Transverse colon (tissue), 4 donors: Measurements from ENCODE around the gene ERP27. TPM values are rescaled to one million over a fixed set of nuclear protein-coding genes. Genes with fewer than 3 reads are reported as not detected.

ENCODE experiments used
- DNase-seq: peaks from one replicate; pipeline ENCODE4 v3.0.0-alpha.2; 2019
- H3K27ac ChIP-seq, 4 donors: fragments of 200-600 bp; sonication (generic); 2 replicates each; pipeline ENCODE4 v1.5.1; 2016 to 2018; ENCODE audit warnings: inconsistent platforms in 4 of 4
- H3K27me3 ChIP-seq: fragments of 200-600 bp; sonication (generic); 2 replicates; pipeline ENCODE4 v1.5.1; 2017; ENCODE audit warnings: inconsistent platforms
- H3K36me3 ChIP-seq, 4 donors: fragments of 200-600 bp; sonication (generic); 2 replicates each; pipeline ENCODE4 v1.5.1; 2017 to 2019; ENCODE audit warnings: inconsistent platforms in 4 of 4
- H3K4me1 ChIP-seq, 4 donors: fragments of 200-600 bp; sonication (generic); 2 replicates each; pipeline ENCODE4 v1.5.1; 2017 to 2020; ENCODE audit warnings: inconsistent platforms in 4 of 4
- H3K4me3 ChIP-seq, 4 donors: fragments of 200-600 bp; sonication (generic); 1 replicate in 1 of 4; 2 replicates in 3 of 4; pipeline versions ENCODE4 v1.5.1 to v1.6.1; 2017 to 2019; ENCODE audit warnings: inconsistent platforms in 4 of 4
- H3K9me3 ChIP-seq, 2 donors: fragments of 200-600 bp; sonication (generic); 2 replicates each; pipeline ENCODE4 v1.5.1; 2017 to 2019; ENCODE audit warnings: inconsistent platforms in 2 of 2
- EP300 ChIP-seq: sonication (generic); formaldehyde crosslinking; IDR thresholded peaks from one replicate; pipeline ENCODE4 v1.6.1; 2017; ENCODE audit warnings: antibody characterized with exemption, low read depth
- POLR2A ChIP-seq: fragments of 450-650 bp; IDR thresholded peaks from one replicate; pipeline ENCODE4 v1.6.1; 2016; ENCODE audit warnings: antibody characterized with exemption, mild to moderate bottlenecking, moderate library complexity
- POLR2AphosphoS5 ChIP-seq, 3 donors: sonication (generic); formaldehyde crosslinking; IDR thresholded peaks; one replicate each; pipeline ENCODE4 v1.6.1; 2016; ENCODE audit warnings: antibody characterized with exemption in 3 of 3
- WGBS, 2 donors: methylation state at CpG; one replicate each; pipeline ENCODE4 v1.1.5; 2018; ENCODE audit warnings: low coverage in 1 of 2; 5-methylcytosine and 5-hydroxymethylcytosine counted together
- in situ Hi-C, 4 donors: fragments of 200-750 bp; cut with MboI; loops; one replicate each; pipeline versions ENCODE4 v1.15.0 to v1.15.1; 2017; ENCODE audit warnings: low sequenced_read_pairs in 3 of 4, low pct_ligation_motif_present in 1 of 4, low pct_unique_long_range_greater_than_20kb in 1 of 4
- intact Hi-C: fragments of 100-400 bp; cut with DNase I; formaldehyde crosslinking; loops from one replicate; pipeline ENCODE4 v1.15.1; 2023; ENCODE audit warnings: low total_unique reads
- total RNA-seq, 4 donors: library from RNA; depleted of rRNA; stranded (reverse); fragments of >200 nt; gene quantifications; one replicate each; pipeline ENCODE4 v1.1.0, GENCODE V29; 2016
- TF ChIP-seq, protein P1 (sequence below), 5 experiments: fragments of 200-600 bp in 3 of 5; fragments of 450-650 bp in 2 of 5; sonication (generic) in 3 of 5; IDR thresholded peaks; 1 replicate in 2 of 5; 2 replicates in 3 of 5; pipeline ENCODE4 v1.5.1; 2016 to 2017; ENCODE audit warnings: antibody characterized with exemption in 5 of 5, inconsistent platforms in 3 of 5, mild to moderate bottlenecking in 2 of 5, moderate library complexity in 1 of 5

ERP27 gene
- total RNA-seq, 4 donors from 2014 or later: 0.64 to 2.6 TPM; not detected in 2

GRCh38 chr12:14956024-14956891, 17.9 kb upstream of the ERP27 start:
- H3K4me3 ChIP-seq: no peak overlapping the region
- 57 to 62% methylated on average over 4 to 9 of the region's 9 CpGs for WGBS, 2 donors

GRCh38 chr12:14954269-14954668, 15.9 kb upstream of the ERP27 start:
- Histone ChIP-seq H3K27me3 (no peaks in the 10 kb centered on the region), H3K27ac (peak overlapping the region; percentile 72 to 78 (median 76)), H3K36me3 (no peaks in the 10 kb centered on the region), H3K9me3 (no peaks in the 10 kb centered on the region), H3K4me1 (peaks cover 12 to 58% (median 24%) of the 10 kb centered on the region in 4 donors), H3K4me3 (no peak overlapping the region)
- WGBS, 2 donors: 62 to 100% methylated on average over 1 to 4 of the region's 4 CpGs
- TF ChIP-seq, protein P1, sequence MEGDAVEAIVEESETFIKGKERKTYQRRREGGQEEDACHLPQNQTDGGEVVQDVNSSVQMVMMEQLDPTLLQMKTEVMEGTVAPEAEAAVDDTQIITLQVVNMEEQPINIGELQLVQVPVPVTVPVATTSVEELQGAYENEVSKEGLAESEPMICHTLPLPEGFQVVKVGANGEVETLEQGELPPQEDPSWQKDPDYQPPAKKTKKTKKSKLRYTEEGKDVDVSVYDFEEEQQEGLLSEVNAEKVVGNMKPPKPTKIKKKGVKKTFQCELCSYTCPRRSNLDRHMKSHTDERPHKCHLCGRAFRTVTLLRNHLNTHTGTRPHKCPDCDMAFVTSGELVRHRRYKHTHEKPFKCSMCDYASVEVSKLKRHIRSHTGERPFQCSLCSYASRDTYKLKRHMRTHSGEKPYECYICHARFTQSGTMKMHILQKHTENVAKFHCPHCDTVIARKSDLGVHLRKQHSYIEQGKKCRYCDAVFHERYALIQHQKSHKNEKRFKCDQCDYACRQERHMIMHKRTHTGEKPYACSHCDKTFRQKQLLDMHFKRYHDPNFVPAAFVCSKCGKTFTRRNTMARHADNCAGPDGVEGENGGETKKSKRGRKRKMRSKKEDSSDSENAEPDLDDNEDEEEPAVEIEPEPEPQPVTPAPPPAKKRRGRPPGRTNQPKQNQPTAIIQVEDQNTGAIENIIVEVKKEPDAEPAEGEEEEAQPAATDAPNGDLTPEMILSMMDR (IDR thresholded peaks at IDR 0.05): no peak
- peak in 1 of 3 donors; percentile 52 for TF ChIP-seq POLR2AphosphoS5 (IDR thresholded peaks at IDR 0.05)
- intact Hi-C loops (no loop called here), in situ Hi-C loops (no loop called here)
- DNase-seq: peak; percentile 30

More at GRCh38 chr12:14956024-14956891, 17.9 kb upstream of the ERP27 start:
- H3K27ac ChIP-seq: peak overlapping the region; percentile 49 to 76 (median 70)
- H3K27me3 ChIP-seq: no peaks in the 10 kb centered on the region
- in situ Hi-C loops (no loop called here), intact Hi-C loops (no loop called here)
- no peak for DNase-seq
- H3K4me1 ChIP-seq: peaks cover 7 to 41% (median 18%) of the 10 kb centered on the region in 4 donors
- H3K9me3 ChIP-seq: no peaks in the 10 kb centered on the region
- no peaks in the 10 kb centered on the region for H3K36me3 ChIP-seq
- TF ChIP-seq, protein P1 (IDR thresholded peaks at IDR 0.05): no peak
- TF ChIP-seq POLR2A (no peak), EP300 (no peak), POLR2AphosphoS5 (IDR thresholded peaks at IDR 0.05) (no peak)

- intact Hi-C loops (no loop called here), in situ Hi-C loops (no loop called here)
- WGBS, 2 donors: 93% methylated on average over 1 of the region's 1 CpG; no CpG with 5 or more reads in 1 of the 2 donors
- peak overlapping the region; percentile 72 to 78 (median 76) for H3K27ac ChIP-seq
- H3K27me3 ChIP-seq: no peaks in the 10 kb centered on the region
- H3K4me3 ChIP-seq: no peak overlapping the region
- no peak for DNase-seq
- H3K9me3 ChIP-seq: no peaks in the 10 kb centered on the region
- H3K36me3 ChIP-seq: no peaks in the 10 kb centered on the region
- H3K4me1 ChIP-seq: peaks cover 17 to 63% (median 27%) of the 10 kb centered on the region in 4 donors
- TF ChIP-seq EP300 (no peak), POLR2AphosphoS5 (IDR thresholded peaks at IDR 0.05) (no peak), POLR2A (no peak)
- TF ChIP-seq, protein P1 (IDR thresholded peaks at IDR 0.05): no peak
Observed at GRCh38 chr12:14953752-14954151, 15.4 kb upstream of the ERP27 start.

DNA sequence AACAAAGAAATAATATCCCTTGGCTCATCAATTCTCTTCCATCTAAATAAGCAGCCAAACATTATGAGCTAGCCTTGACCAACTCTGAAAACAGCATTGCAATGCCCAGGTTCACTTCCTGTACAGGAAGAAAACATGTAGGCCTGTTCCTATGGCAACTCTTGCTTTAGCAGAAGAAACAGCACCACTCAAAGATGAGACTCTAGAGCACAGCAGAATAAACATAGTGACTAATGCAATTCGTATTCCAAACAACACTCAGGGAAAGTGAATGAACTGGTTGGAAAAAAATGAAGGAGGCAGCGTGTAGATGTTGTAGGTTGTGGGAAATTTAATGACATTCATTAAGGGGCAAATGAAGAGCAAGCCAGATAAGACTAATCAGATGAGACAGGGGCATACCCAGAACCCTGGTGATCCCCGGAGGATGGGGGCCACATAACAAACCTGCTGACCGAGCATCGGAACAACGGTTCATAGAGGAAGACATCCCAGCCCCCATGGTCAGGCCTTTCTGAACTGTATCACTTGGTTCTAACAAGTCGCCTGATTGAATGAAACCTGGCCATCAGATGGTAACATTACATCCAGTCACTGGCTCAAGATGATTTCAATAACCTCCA, 14.1 kb upstream of the ERP27 start:
- TF ChIP-seq, protein P1 (IDR thresholded peaks at IDR 0.05): no peak
- TF ChIP-seq POLR2AphosphoS5 (IDR thresholded peaks at IDR 0.05): peak; percentile 18 to 57 (median 35)
- Histone ChIP-seq H3K9me3 (no peaks in the 10 kb centered on the region), H3K27ac (peak overlapping the region; percentile 72 to 78 (median 76)), H3K4me3 (no peak overlapping the region), H3K27me3 (no peaks in the 10 kb centered on the region), H3K36me3 (no peaks in the 10 kb centered on the region), H3K4me1 (peaks cover 18 to 72% (median 33%) of the 10 kb centered on the region in 4 donors)
- 36 to 48% methylated on average over 6 to 7 of the region's 7 CpGs for WGBS, 2 donors
- in situ Hi-C loops: no loop called here
- DNase-seq: peak; percentile 26
- intact Hi-C loops: no loop called here
